Neural progenitor cell (in vitro differentiated cells): ENCODE results near the gene ZNF181. TPM values are rescaled to one million over a fixed set of nuclear protein-coding genes. Genes with fewer than 3 reads are reported as not detected.

Experiments used
- DNase-seq: peaks from one replicate; pipeline ENCODE4 v3.0.0-alpha.2; 2016; ENCODE audit warnings: low spot score
- H2AFZ ChIP-seq: fragments of 200-600 bp; sonication (generic); replicated peaks from 2 replicates; pipeline ENCODE4 v1.6.1; 2016; ENCODE audit warnings: antibody characterized with exemption
- H3F3A ChIP-seq: fragments of 200-600 bp; sonication (generic); 2 replicates; pipeline ENCODE4 v1.6.1; 2016; ENCODE audit warnings: antibody characterized with exemption, low read depth
- H3K27ac ChIP-seq: fragments of 200-600 bp; sonication (generic); 2 replicates; pipeline ENCODE4 v1.5.1; 2016; ENCODE audit warnings: mild to moderate bottlenecking
- H3K27me3 ChIP-seq: fragments of 200-600 bp; sonication (generic); 2 replicates; pipeline ENCODE4 v1.6.1; 2016; ENCODE audit warnings: mild to moderate bottlenecking, moderate library complexity
- H3K36me3 ChIP-seq: fragments of 200-600 bp; sonication (generic); 2 replicates; pipeline ENCODE4 v1.5.1; 2016
- H3K4me1 ChIP-seq: fragments of 200-600 bp; sonication (generic); 2 replicates; pipeline ENCODE4 v1.6.1; 2016; ENCODE audit warnings: mixed run types
- H3K4me2 ChIP-seq: fragments of 200-600 bp; sonication (generic); 2 replicates; pipeline ENCODE4 v1.6.1; 2016
- H3K4me3 ChIP-seq: fragments of 200-600 bp; sonication (generic); 2 replicates; pipeline ENCODE4 v1.5.1; 2016
- H3K79me2 ChIP-seq: fragments of 200-600 bp; sonication (generic); 2 replicates; pipeline ENCODE4 v1.6.1; 2016; ENCODE audit warnings: low read depth
- H3K9ac ChIP-seq: fragments of 200-600 bp; sonication (generic); 2 replicates; pipeline ENCODE4 v1.6.1; 2016
- H3K9me3 ChIP-seq: fragments of 200-600 bp; sonication (generic); 2 replicates; pipeline ENCODE4 v1.5.1; 2016; ENCODE audit warnings: low read depth
- H4K20me1 ChIP-seq: fragments of 200-600 bp; sonication (generic); 2 replicates; pipeline ENCODE4 v1.6.1; 2016; ENCODE audit warnings: low read depth
- H3K27ac Mint-ChIP-seq: 3 replicates; pipeline ENCODE4 v1.8.0; 2021; ENCODE audit warnings: mixed read lengths
- H3K27me3 Mint-ChIP-seq: 2 replicates; pipeline ENCODE4 v1.8.0; 2022; ENCODE audit warnings: low read depth, mild to moderate bottlenecking, inconsistent platforms, moderate library complexity, mixed read lengths; ENCODE audit not compliant: insufficient read depth
- H3K36me3 Mint-ChIP-seq: 3 replicates; pipeline ENCODE4 v1.8.0; 2021; ENCODE audit warnings: mixed read lengths
- H3K4me1 Mint-ChIP-seq: 3 replicates; pipeline ENCODE4 v1.8.0; 2021; ENCODE audit warnings: mixed read lengths
- H3K4me3 Mint-ChIP-seq: 3 replicates; pipeline ENCODE4 v1.8.0; 2021; ENCODE audit warnings: mild to moderate bottlenecking, moderate library complexity, mixed read lengths
- H3K9me3 Mint-ChIP-seq: 3 replicates; pipeline ENCODE4 v1.8.0; 2020; ENCODE audit warnings: mixed read lengths
- CTCF ChIP-seq: fragments of 200-600 bp; sonication (generic); IDR thresholded peaks from 2 replicates; pipeline ENCODE4 v1.5.1; 2017; ENCODE audit warnings: antibody characterized with exemption, mild to moderate bottlenecking
- EZH2 ChIP-seq: fragments of 200-600 bp; sonication (generic); IDR thresholded peaks from 2 replicates; pipeline ENCODE4 v1.6.1; 2017; ENCODE audit warnings: antibody characterized with exemption, mild to moderate bottlenecking, moderate library complexity
- EZH2phosphoT487 ChIP-seq: fragments of 200-600 bp; sonication (generic); IDR thresholded peaks from 2 replicates; pipeline ENCODE4 v1.6.1; 2017; ENCODE audit warnings: antibody characterized with exemption
- total RNA-seq: library from RNA; depleted of rRNA; stranded (reverse); fragments of >200 nt; gene quantifications from 2 replicates; pipeline ENCODE4 v1.2.3, GENCODE V29; 2015; ENCODE audit warnings: low replicate concordance

The ZNF181 gene
- total RNA-seq, 1 donor from 2014 or later, result 20.2 TPM

GRCh38 chr19:34767951-34768350, 33.9 kb downstream of the ZNF181 start:
- Histone ChIP-seq H3K79me2 (no peaks in the 10 kb centered on the region), H3K9ac (no peak overlapping the region), H3K27ac (no peak overlapping the region), H3K4me3 (no peak overlapping the region), H3K4me1 (no peaks in the 10 kb centered on the region), H3K9me3 (peaks cover under 1% of the 10 kb centered on the region), H2AFZ (no peak overlapping the region), H3K4me2 (no peak overlapping the region), H3K27me3 (no peaks in the 10 kb centered on the region), H3F3A (no peaks in the 10 kb centered on the region), H3K36me3 (peaks cover 15% of the 10 kb centered on the region), H4K20me1 (no peaks in the 10 kb centered on the region)
- H3K36me3 Mint-ChIP-seq, result peaks cover 65% of the 10 kb centered on the region
- no peak for DNase-seq
- H3K27me3 Mint-ChIP-seq, result no peaks in the 10 kb centered on the region
- no peak overlapping the region for H3K27ac Mint-ChIP-seq
- H3K9me3 Mint-ChIP-seq, result peaks cover 24% of the 10 kb centered on the region
- no peak overlapping the region for H3K4me3 Mint-ChIP-seq
- TF ChIP-seq CTCF (no peak), EZH2phosphoT487 (no peak), EZH2 (no peak)
- peaks cover 12% of the 10 kb centered on the region for H3K4me1 Mint-ChIP-seq

- TF ChIP-seq EZH2phosphoT487 (no peak), EZH2 (no peak), CTCF (no peak)
- H3K27ac ChIP-seq, result no peak within 1 kb of the TSS
- H3K27ac Mint-ChIP-seq, result peak within 1 kb of the TSS; percentile 66
Observed at GRCh38 chr19:34772697-34773554, 38.9 kb downstream of the ZNF181 start, which contains the start of gene ZNF599. Gene ZNF599 (minus strand): TSS chr19:34773215. CDS start chr19:34772841, 374 bp downstream.

DNA sequence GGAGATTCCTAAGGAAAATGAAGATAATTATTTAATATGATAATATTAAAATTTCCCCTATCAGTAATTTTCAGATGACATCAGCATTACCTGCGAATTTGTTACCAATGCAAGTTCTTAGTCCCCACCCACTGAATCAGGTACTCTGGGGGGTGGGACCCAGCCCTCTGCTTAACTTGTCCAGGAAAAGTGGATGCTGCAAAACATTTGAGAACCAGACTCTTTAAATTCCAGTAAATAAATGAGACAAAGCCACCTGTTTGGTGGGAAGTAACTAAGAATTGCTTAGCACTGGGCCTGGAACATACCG, 39.5 kb downstream of the ZNF181 start:
- TF ChIP-seq EZH2 (no peak), EZH2phosphoT487 (no peak), CTCF (no peak)
- no peak overlapping the region for H3K9ac ChIP-seq
- peaks cover 19% of the 10 kb centered on the region for H3K36me3 Mint-ChIP-seq
- H3F3A ChIP-seq, result no peaks in the 10 kb centered on the region
- H3K4me3 ChIP-seq, result peak overlapping the region; percentile 68
- H3K4me3 Mint-ChIP-seq, result peak overlapping the region; percentile 96
- peaks cover 5% of the 10 kb centered on the region for H3K9me3 ChIP-seq
- peak overlapping the region; percentile 84 for H3K4me2 ChIP-seq
- H3K79me2 ChIP-seq, result no peaks in the 10 kb centered on the region
- H3K27me3 Mint-ChIP-seq, result peaks cover 2% of the 10 kb centered on the region
- no peak overlapping the region for H3K27ac Mint-ChIP-seq
- no peaks in the 10 kb centered on the region for H3K36me3 ChIP-seq
- H3K27ac ChIP-seq, result no peak overlapping the region
- H4K20me1 ChIP-seq, result no peaks in the 10 kb centered on the region
- H3K4me1 ChIP-seq, result no peaks in the 10 kb centered on the region
- H2AFZ ChIP-seq, result peak overlapping the region; percentile 90
- DNase-seq, result no peak
- H3K9me3 Mint-ChIP-seq, result peaks cover 20% of the 10 kb centered on the region
- peaks cover 12% of the 10 kb centered on the region for H3K4me1 Mint-ChIP-seq
- peaks cover 13% of the 10 kb centered on the region for H3K27me3 ChIP-seq

More at GRCh38 chr19:34772697-34773554, 38.9 kb downstream of the ZNF181 start, which contains the start of gene ZNF599:
- DNase-seq, result peak; percentile 95
- peak within 1 kb of the TSS; percentile 68 for H3K4me3 ChIP-seq
- H2AFZ ChIP-seq, result peak within 1 kb of the TSS; percentile 90
- peaks cover 2% of the 10 kb centered on the region for H3K27me3 Mint-ChIP-seq
- peak within 1 kb of the TSS; percentile 41 for H3K9ac ChIP-seq
- peaks cover 21% of the 10 kb centered on the region for H3K36me3 Mint-ChIP-seq
- peaks cover 17% of the 10 kb centered on the region for H3K9me3 Mint-ChIP-seq
- H3K4me1 Mint-ChIP-seq, result peaks cover 12% of the 10 kb centered on the region
- no peaks in the 10 kb centered on the region for H3F3A ChIP-seq
- peak within 1 kb of the TSS; percentile 84 for H3K4me2 ChIP-seq
- H3K36me3 ChIP-seq, result no peaks in the 10 kb centered on the region
- H3K4me1 ChIP-seq, result no peaks in the 10 kb centered on the region
- peak within 1 kb of the TSS; percentile 96 for H3K4me3 Mint-ChIP-seq
- no peaks in the 10 kb centered on the region for H3K79me2 ChIP-seq
- H3K27me3 ChIP-seq, result peaks cover 13% of the 10 kb centered on the region
- peaks cover 5% of the 10 kb centered on the region for H3K9me3 ChIP-seq
- H4K20me1 ChIP-seq, result no peaks in the 10 kb centered on the region
